ENCODE results near the gene ZP1. TPM values are rescaled to one million over a fixed set of nuclear protein-coding genes. Genes with fewer than 3 reads are reported as not detected.

The ZP1 gene
- total and polyA plus RNA-seq, 2 of the 13 experiments (the other 11 are each of a cell fraction or from before 2014, with no cell fraction given) = 0.16 TPM; not detected in 1

DNA sequence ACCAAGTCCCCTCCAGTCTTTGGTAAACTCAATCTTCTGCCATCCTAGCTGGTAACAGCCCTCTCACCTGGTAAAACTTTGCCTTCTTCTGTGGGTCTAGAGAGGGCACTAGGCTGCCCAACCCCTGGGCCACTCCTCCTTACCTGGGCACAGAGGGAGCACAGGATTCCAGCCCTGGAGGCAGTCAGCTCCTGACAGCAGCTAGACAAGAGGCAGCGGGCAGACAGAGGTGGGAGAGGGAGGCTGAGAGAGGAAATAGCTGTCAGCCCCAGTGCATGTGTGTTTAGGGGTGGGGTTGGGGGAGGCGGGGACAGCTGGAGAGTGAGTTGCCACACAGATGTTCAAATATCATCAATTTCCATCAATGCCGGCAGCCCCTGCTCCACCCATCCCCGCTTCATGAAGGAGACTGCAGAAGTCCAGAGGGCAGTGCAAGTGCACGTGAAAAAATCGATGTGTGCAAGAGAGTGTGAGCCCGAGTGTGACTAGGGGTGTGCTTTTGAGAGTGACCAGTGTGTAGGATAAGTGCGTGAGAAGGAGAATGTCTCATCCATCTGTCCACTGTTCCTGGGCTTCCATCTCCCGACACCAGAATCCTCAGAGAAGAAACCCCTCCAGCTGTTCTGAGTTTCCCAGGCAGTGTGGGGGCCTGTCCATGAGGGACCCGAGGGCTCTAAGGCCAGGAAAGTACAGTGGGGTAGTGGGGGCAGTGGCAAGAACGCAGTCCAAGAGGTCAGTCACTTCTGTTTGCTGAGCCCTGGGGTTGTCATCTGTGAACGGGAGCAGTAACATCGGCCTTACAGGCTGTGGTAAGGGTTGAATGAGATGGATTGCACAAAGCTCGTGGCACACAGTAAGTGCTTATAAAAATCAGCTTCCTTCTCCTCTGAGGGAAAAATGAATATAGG lies 11.4 kb upstream of the ZP1 start, which contains the start of gene PTGDR2 (continued):
- 0 out of 2 replicates have a peak, but pooled peaks have one; percentile 29 for TF ChIP-seq SMAD1 (CRISPR knock-in tag; IDR thresholded peaks at IDR 0.05; ENCODE audit: borderline replicate concordance, low read depth)
- peak; percentile 86 for TF ChIP-seq ZNF292 (CRISPR knock-in tag; IDR thresholded peaks at IDR 0.05; ENCODE audit: borderline replicate concordance, low read depth)
- TF ChIP-seq DMAP1 (CRISPR knock-in tag; IDR thresholded peaks at IDR 0.05) = no peak
- TF ChIP-seq PPARG (CRISPR knock-in tag; conservative IDR thresholded peaks at IDR 0.05) = peak; percentile 68
- peak; percentile 19; the same call in 1 of the 2 replicates for TF ChIP-seq ZNF232 (CRISPR knock-in tag; IDR thresholded peaks at IDR 0.05; ENCODE audit: borderline replicate concordance)
- TF ChIP-seq ZFX (CRISPR knock-in tag; IDR thresholded peaks at IDR 0.05; ENCODE audit: low read depth) = peak; percentile 60
- TF ChIP-seq, protein P1, sequence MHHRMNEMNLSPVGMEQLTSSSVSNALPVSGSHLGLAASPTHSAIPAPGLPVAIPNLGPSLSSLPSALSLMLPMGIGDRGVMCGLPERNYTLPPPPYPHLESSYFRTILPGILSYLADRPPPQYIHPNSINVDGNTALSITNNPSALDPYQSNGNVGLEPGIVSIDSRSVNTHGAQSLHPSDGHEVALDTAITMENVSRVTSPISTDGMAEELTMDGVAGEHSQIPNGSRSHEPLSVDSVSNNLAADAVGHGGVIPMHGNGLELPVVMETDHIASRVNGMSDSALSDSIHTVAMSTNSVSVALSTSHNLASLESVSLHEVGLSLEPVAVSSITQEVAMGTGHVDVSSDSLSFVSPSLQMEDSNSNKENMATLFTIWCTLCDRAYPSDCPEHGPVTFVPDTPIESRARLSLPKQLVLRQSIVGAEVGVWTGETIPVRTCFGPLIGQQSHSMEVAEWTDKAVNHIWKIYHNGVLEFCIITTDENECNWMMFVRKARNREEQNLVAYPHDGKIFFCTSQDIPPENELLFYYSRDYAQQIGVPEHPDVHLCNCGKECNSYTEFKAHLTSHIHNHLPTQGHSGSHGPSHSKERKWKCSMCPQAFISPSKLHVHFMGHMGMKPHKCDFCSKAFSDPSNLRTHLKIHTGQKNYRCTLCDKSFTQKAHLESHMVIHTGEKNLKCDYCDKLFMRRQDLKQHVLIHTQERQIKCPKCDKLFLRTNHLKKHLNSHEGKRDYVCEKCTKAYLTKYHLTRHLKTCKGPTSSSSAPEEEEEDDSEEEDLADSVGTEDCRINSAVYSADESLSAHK (CRISPR knock-in tag; IDR thresholded peaks at IDR 0.05; ENCODE audit: borderline replicate concordance) = 0 out of 2 replicates have a peak, but pooled peaks have one; percentile 17
- TF ChIP-seq MTA1 (CRISPR knock-in tag; IDR thresholded peaks at IDR 0.05; ENCODE audit: borderline replicate concordance) = peak; percentile 78; the same call in 1 of the 2 replicates
- TF ChIP-seq ZNF430 (CRISPR knock-in tag; IDR thresholded peaks at IDR 0.05) = 0 out of 2 replicates have a peak, but pooled peaks have one; percentile 42
- 0 out of 2 replicates have a peak, but pooled peaks have one; percentile 56 for TF ChIP-seq ADNP (CRISPR knock-in tag; IDR thresholded peaks at IDR 0.05)
- peak; percentile 30; the same call in 1 of the 2 replicates for TF ChIP-seq TCF7 (IDR thresholded peaks at IDR 0.05; ENCODE audit: low read depth)
- peak; percentile 80 for TF ChIP-seq ZNF629 (CRISPR knock-in tag; conservative IDR thresholded peaks at IDR 0.05)
- TF ChIP-seq SP4 (CRISPR knock-in tag; IDR thresholded peaks at IDR 0.05) = no peak
- TF ChIP-seq HOXA5 (CRISPR knock-in tag; IDR thresholded peaks at IDR 0.05) = peak; percentile 80
- TF ChIP-seq KDM6A (CRISPR knock-in tag; IDR thresholded peaks at IDR 0.05; ENCODE audit: low read depth) = peak; percentile 57
- peak; percentile 41; the same call in 1 of the 2 replicates for TF ChIP-seq ZNF143 (CRISPR knock-in tag; IDR thresholded peaks at IDR 0.05)
- no peak for TF ChIP-seq PLRG1 (conservative IDR thresholded peaks at IDR 0.05)
- TF ChIP-seq, protein P2, sequence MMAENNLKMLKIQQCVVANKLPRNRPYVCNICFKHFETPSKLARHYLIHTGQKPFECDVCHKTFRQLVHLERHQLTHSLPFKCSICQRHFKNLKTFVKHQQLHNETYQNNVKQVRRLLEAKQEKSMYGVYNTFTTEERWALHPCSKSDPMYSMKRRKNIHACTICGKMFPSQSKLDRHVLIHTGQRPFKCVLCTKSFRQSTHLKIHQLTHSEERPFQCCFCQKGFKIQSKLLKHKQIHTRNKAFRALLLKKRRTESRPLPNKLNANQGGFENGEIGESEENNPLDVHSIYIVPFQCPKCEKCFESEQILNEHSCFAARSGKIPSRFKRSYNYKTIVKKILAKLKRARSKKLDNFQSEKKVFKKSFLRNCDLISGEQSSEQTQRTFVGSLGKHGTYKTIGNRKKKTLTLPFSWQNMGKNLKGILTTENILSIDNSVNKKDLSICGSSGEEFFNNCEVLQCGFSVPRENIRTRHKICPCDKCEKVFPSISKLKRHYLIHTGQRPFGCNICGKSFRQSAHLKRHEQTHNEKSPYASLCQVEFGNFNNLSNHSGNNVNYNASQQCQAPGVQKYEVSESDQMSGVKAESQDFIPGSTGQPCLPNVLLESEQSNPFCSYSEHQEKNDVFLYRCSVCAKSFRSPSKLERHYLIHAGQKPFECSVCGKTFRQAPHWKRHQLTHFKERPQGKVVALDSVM (CRISPR knock-in tag; IDR thresholded peaks at IDR 0.05) = 0 out of 2 replicates have a peak, but pooled peaks have one; percentile 9
- TF ChIP-seq MAZ (IDR thresholded peaks at IDR 0.05; ENCODE audit: borderline replicate concordance, low read depth, low read length) = no peak; the same call in 1 of the 2 replicates
- no peak; the same call in none of the 2 replicates for TF ChIP-seq MAZ (CRISPR knock-in tag; IDR thresholded peaks at IDR 0.05; ENCODE audit: low read depth)
- TF ChIP-seq HMG20A (CRISPR knock-in tag; IDR thresholded peaks at IDR 0.05; ENCODE audit: borderline replicate concordance) = 0 out of 2 replicates have a peak, but pooled peaks have one; percentile 15
- no peak for TF ChIP-seq PTBP1 (IDR thresholded peaks at IDR 0.05; ENCODE audit: low read depth, low read length, poor library complexity, severe bottlenecking)
- TF ChIP-seq, protein P3, sequence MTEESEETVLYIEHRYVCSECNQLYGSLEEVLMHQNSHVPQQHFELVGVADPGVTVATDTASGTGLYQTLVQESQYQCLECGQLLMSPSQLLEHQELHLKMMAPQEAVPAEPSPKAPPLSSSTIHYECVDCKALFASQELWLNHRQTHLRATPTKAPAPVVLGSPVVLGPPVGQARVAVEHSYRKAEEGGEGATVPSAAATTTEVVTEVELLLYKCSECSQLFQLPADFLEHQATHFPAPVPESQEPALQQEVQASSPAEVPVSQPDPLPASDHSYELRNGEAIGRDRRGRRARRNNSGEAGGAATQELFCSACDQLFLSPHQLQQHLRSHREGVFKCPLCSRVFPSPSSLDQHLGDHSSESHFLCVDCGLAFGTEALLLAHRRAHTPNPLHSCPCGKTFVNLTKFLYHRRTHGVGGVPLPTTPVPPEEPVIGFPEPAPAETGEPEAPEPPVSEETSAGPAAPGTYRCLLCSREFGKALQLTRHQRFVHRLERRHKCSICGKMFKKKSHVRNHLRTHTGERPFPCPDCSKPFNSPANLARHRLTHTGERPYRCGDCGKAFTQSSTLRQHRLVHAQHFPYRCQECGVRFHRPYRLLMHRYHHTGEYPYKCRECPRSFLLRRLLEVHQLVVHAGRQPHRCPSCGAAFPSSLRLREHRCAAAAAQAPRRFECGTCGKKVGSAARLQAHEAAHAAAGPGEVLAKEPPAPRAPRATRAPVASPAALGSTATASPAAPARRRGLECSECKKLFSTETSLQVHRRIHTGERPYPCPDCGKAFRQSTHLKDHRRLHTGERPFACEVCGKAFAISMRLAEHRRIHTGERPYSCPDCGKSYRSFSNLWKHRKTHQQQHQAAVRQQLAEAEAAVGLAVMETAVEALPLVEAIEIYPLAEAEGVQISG (CRISPR knock-in tag; IDR thresholded peaks at IDR 0.05) = peak; percentile 53; the same call in 1 of the 2 replicates
